ENCODE data around the gene PGF. TPM values are rescaled to one million over a fixed set of nuclear protein-coding genes. Genes with fewer than 3 reads are reported as not detected.

Gene PGF
- total RNA-seq, 1 experiment from 2014 or later = 6.4 TPM

- H2AFZ ChIP-seq (ENCODE audit: low read depth, low read length, poor library complexity, severe bottlenecking) = peak within 1 kb of the TSS; percentile 69
Measured at GRCh38 chr14:74922752-74923401, 32.5 kb downstream of the PGF start, which contains the start of gene RPS6KL1. Gene RPS6KL1 (minus strand): TSS chr14:74923260. CDS start chr14:74921541, 1,719 bp downstream.

More at GRCh38 chr14:74922752-74923401, 32.5 kb downstream of the PGF start, which contains the start of gene RPS6KL1:
- Histone ChIP-seq H3K4me2 (ENCODE audit: low read length) (peak within 1 kb of the TSS; percentile 97), H4K20me1 (ENCODE audit: insufficient read depth) (no peaks in the 10 kb centered on the region), H3K27me3 (ENCODE audit: insufficient read depth, low read length) (no peaks in the 10 kb centered on the region), H3K4me1 (ENCODE audit: control insufficient read depth in 1 of 2, insufficient read depth in 2 of 2, low read length in 2 of 2) (peaks cover 0 to 12% of the 10 kb centered on the region in 2 experiments; a peak in 2 of 4 replicates), H3K9ac (ENCODE audit: low read length) (peak within 1 kb of the TSS; percentile 82), H3K9me3 (ENCODE audit: control insufficient read depth in 1 of 2, insufficient read depth in 1 of 2, low read depth in 1 of 2, low read length in 2 of 2) (no peaks in the 10 kb centered on the region), H3K4me3 (replicated peaks in 1 of 2; ENCODE audit: low read depth in 1 of 2, low read length in 2 of 2) (peak within 1 kb of the TSS; percentile 74 to 90), H3K27ac (ENCODE audit: low read depth, low read length) (no peak within 1 kb of the TSS), H3K79me2 (ENCODE audit: insufficient read depth, low read length) (no peaks in the 10 kb centered on the region), H3K36me3 (ENCODE audit: control insufficient read depth in 1 of 2, insufficient read depth in 2 of 2, low read length in 2 of 2) (no peaks in the 10 kb centered on the region), H3K9me2 (ENCODE audit: insufficient read depth) (no peaks in the 10 kb centered on the region)
- intact Hi-C loops (cut with micrococcal nuclease) = no loop called here
- no TSS peak for BruUV-seq (replicated peaks)
- ATAC-seq (peak; percentile 98), DNase-seq (ENCODE audit: low read depth, low spot score) (peak; percentile 68)
- ChIA-PET CTCF (interaction anchor here (0.6 to 1.8 kb wide), 10 partner anchors 11 to 391 kb away, joined by 3 to 29 read pairs (median 4); partner anchors contain the start of genes NEK9 and ZC2HC1C), RAD21 (ENCODE audit: low non-redundant PET in 1 of 2, low total read pairs in 2 of 2, uncharacterized antibody in 2 of 2, unreplicated experiment in 2 of 2) (interaction anchor here (0.5 to 1.0 kb wide), 5 partner anchors 22 to 207 kb away, joined by 3 to 6 read pairs (median 4); no protein-coding TSS in a partner anchor), POLR2A (interaction anchor here (0.5 to 1.3 kb wide), 7 partner anchors 8 to 889 kb away, joined by 3 to 6 read pairs (median 3); partner anchors contain the start of genes PGF and ZC2HC1C)
- peak; percentile 65 for TF ChIP-seq SIN3A (IDR thresholded peaks at IDR 0.05; ENCODE audit: low read depth)
- TF ChIP-seq CBX3 (IDR thresholded peaks at IDR 0.05; ENCODE audit: low read depth) = no peak
- no peak for TF ChIP-seq ZBTB33 (IDR thresholded peaks at IDR 0.05; ENCODE audit: extremely low read depth, insufficient replicate concordance, low read length)
- TF ChIP-seq SP1 (IDR thresholded peaks at IDR 0.05; ENCODE audit: low read depth) = peak; percentile 43; the same call in 1 of the 2 replicates
- TF ChIP-seq, protein P1, sequence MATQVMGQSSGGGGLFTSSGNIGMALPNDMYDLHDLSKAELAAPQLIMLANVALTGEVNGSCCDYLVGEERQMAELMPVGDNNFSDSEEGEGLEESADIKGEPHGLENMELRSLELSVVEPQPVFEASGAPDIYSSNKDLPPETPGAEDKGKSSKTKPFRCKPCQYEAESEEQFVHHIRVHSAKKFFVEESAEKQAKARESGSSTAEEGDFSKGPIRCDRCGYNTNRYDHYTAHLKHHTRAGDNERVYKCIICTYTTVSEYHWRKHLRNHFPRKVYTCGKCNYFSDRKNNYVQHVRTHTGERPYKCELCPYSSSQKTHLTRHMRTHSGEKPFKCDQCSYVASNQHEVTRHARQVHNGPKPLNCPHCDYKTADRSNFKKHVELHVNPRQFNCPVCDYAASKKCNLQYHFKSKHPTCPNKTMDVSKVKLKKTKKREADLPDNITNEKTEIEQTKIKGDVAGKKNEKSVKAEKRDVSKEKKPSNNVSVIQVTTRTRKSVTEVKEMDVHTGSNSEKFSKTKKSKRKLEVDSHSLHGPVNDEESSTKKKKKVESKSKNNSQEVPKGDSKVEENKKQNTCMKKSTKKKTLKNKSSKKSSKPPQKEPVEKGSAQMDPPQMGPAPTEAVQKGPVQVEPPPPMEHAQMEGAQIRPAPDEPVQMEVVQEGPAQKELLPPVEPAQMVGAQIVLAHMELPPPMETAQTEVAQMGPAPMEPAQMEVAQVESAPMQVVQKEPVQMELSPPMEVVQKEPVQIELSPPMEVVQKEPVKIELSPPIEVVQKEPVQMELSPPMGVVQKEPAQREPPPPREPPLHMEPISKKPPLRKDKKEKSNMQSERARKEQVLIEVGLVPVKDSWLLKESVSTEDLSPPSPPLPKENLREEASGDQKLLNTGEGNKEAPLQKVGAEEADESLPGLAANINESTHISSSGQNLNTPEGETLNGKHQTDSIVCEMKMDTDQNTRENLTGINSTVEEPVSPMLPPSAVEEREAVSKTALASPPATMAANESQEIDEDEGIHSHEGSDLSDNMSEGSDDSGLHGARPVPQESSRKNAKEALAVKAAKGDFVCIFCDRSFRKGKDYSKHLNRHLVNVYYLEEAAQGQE (IDR thresholded peaks at IDR 0.05; ENCODE audit: low read depth) = no peak
- peak; percentile 41; the same call in 1 of the 2 replicates for TF ChIP-seq POLR2AphosphoS5 (IDR thresholded peaks at IDR 0.05; ENCODE audit: low read depth, low read length)
- no peak for TF ChIP-seq FOSL1 (IDR thresholded peaks at IDR 0.05; ENCODE audit: low read depth)
- no peak for TF ChIP-seq EGR1 (IDR thresholded peaks at IDR 0.05; ENCODE audit: low read depth)
- TF ChIP-seq, protein P2, sequence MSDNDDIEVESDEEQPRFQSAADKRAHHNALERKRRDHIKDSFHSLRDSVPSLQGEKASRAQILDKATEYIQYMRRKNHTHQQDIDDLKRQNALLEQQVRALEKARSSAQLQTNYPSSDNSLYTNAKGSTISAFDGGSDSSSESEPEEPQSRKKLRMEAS (IDR thresholded peaks at IDR 0.05) = peak; percentile 51
- TF ChIP-seq ZFX (IDR thresholded peaks at IDR 0.05) = peak; percentile 79; the same call in 1 of the 2 replicates
